AG09309 (cell line): ENCODE results near the gene POU6F2.
"Not testable (repeated sequence)": the region's sequence is repeated elsewhere in the genome, so short reads cannot be mapped to it uniquely, and the experiment has no call there.

Source experiments
- DNase-seq: peaks from one replicate; pipeline ENCODE4 v3.0.0-alpha.2; 2010; ENCODE audit warnings: low read depth
- H3K4me3 ChIP-seq: 2 replicates; pipeline ENCODE4 v1.5.1; 2011; ENCODE audit warnings: mild to moderate bottlenecking, low read depth, low read length, moderate library complexity; ENCODE audit not compliant: control insufficient read depth
- CTCF ChIP-seq: IDR thresholded peaks from 2 replicates; pipeline ENCODE4 v1.5.1; 2011; ENCODE audit warnings: mild to moderate bottlenecking, low read depth, low read length, inconsistent platforms; ENCODE audit not compliant: insufficient read depth, control insufficient read depth; ENCODE audit errors: missing control alignments

POU6F2 gene

GRCh38 chr7:39184391-39184790 is 206.7 kb downstream of the POU6F2 start:
- TF ChIP-seq CTCF = no peak
- no peak for DNase-seq
- no peak overlapping the region for H3K4me3 ChIP-seq

- no peak for DNase-seq
- TF ChIP-seq CTCF = no peak
- H3K4me3 ChIP-seq = no peak overlapping the region
Measured at GRCh38 chr7:39186131-39186530, 208.4 kb downstream of the POU6F2 start.

- TF ChIP-seq CTCF = no peak
- H3K4me3 ChIP-seq = no peak overlapping the region
- no peak for DNase-seq
Measured at GRCh38 chr7:39186671-39187070, 209.0 kb downstream of the POU6F2 start.

GRCh38 chr7:39187130-39187529 is 209.4 kb downstream of the POU6F2 start:
- no peak overlapping the region for H3K4me3 ChIP-seq
- no peak for DNase-seq
- no peak for TF ChIP-seq CTCF

GRCh38 chr7:39192476-39192875 is 214.8 kb downstream of the POU6F2 start:
- no peak for DNase-seq
- H3K4me3 ChIP-seq = no peak overlapping the region
- no peak for TF ChIP-seq CTCF

GRCh38 chr7:39194388-39194787 is 216.7 kb downstream of the POU6F2 start:
- not testable (repeated sequence) for DNase-seq, H3K4me3 ChIP-seq

- no peak for TF ChIP-seq CTCF
- no peak for DNase-seq
- no peak overlapping the region for H3K4me3 ChIP-seq
Measured at GRCh38 chr7:39195967-39196366, 218.3 kb downstream of the POU6F2 start.
